ENCODE measurements around the gene NAV2.
"Not testable (repeated sequence)": the region's sequence is repeated elsewhere in the genome, so short reads cannot be mapped to it uniquely, and the experiment has no call there.

NAV2 gene

DNA sequence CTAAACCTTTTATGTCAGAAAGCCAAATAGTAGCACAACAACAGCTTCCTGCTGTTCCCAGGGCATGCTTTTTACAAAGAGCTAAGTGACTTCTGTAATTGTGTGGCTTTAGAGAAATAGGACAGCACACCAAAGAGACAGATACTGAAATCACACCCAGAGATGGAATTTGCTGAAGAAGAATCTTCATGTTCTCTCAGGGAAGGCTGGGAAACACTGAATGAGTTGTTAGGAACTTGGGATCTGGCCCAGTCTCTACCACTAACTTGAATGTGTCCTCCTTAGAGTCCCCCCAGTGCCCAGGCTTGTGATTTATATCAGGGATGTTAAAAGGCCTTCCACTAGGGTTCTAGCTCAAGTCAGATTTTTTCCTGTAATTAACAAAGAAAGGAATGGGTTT is 272.5 kb downstream of the NAV2 start:
- DNase-seq, result no peak

DNA sequence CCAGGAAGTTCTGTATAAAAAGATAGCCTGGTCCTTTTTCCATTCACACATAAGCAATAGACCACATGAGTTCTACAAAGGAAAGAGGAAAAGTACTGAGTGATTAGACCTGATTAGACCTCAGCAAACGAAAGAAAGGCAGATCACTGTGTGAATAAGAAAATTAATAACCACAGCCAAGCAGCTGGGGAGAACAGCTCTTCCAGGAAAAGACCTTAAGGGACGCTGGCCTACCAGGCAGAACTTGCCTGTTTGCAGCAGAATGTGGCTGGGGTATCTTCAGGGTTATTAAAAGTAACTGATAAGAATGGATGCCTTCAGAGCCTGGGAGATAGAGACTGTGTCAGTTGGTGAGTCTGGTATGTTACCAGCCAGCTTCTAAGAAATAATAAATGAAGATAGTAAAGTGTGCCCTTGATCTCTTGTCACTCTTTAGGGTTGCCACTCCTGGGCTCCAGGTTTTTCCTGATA is 274.7 kb downstream of the NAV2 start:
- no peak for DNase-seq

DNA sequence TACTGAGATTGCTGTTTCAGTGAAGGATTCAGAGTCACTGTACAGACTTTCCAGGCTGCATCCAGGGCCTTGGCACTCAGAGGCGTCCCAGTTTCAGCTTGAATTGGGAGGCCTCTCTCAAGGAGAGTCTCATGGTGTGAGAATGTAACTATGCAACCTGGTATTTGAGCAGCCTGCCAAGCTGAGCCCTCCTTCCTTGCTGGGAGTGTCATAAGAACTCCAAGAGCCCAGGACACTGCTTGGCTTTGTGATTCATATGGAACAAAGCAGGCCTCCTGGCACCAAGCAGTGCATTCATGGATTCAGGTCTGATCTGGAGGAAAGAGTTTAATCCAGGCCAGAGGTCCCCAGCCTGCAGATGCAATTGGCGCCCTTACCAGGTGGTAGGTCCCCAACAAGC is 276.0 kb downstream of the NAV2 start:
- no peak for DNase-seq

DNA sequence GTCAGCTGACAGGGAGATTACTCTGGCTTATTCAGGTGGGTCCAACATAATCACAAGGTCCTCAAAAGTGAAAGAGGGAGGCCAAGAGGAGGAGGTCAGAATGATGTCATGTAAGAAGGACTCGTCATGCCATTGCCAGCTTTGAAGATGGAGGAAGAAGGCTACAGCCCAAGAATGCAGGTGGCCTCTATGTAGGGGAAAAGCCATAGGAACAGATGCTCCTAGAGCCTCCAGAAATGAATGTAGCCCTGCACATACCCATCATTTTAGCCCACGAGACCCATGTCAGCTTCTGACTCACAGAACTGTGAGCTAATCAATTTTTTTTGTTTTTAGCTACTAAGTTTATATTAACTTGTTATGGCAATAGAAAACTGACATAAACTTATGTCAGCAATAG is 276.6 kb downstream of the NAV2 start:
- DNase-seq, result no peak

DNA sequence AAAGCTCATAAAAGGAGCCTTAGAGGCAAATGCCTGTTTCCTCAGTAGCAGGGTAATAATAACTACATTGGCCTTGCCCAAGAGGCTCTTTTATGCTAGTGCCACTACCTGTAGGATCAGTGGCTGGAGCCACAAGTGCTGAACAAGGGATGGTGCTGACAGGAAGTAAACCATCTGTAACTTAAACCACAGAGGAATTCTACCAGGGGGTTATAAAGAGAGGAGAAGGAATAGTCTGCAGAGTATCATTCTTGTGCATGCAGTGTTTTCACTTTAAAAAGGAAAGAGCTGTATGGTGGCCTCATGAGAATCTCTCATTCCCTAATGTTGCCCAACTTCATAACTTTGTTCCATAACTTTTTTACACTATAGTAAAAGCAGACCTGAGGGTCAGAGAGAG is 279.5 kb downstream of the NAV2 start:
- DNase-seq, result no peak

DNA sequence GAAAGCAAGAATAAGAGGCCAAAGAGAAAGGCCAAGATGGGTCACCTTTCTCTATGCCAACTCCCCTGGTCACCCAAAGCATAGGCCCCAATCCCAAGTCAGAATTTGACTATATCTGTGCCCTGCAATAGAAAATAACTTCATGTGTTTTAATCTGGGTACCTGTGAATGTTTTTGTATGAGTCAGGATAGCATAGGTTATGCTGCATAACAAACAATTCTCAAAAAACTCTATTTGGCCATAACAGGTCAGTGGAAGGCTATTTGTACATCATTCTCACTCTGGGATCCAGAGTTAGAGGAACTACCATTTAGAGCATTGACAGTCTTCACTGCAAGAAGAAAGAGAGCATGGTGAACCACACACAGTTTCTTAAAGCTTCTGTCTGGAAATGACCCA is 280.4 kb downstream of the NAV2 start:
- DNase-seq, result no peak

DNA sequence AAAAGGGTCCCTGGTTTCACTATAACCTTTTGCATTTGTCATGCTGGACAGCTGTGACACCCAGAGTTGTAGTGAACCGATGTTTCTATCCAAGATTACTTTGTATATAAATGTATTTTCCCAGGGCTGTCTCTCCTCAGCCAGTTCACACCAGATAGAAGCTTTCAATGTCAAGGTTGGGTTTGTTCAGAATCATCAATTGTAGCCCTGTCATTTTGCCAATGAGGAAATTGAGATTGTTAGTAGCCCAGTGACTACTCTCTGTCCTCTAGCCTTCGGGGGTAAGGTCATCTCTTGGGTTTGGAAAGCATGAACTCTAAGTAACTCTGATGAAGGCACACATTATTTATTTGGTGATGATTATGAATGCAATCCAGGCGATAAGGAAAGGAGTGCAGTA is 282.0 kb downstream of the NAV2 start:
- no peak for DNase-seq

DNA sequence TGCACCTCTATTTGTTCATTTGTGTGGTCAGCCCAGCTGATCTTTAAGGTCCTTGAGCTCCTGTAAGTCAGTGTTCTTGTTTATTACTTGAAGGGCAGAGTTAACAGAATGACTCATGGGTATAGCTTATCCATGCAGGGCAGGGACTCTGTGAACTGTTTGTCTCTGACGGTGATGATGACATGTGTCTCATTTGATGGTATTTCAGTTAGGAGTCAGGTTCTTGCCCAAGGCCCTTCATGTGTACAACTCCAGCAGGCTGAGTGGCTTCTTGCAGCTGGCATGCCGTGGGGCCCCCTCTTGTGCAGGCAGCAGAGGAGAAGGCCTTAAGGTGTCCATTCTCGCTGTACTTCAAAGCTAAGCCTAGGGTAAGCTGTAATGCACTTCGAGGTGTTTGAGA is 282.5 kb downstream of the NAV2 start:
- DNase-seq, result no peak

DNA sequence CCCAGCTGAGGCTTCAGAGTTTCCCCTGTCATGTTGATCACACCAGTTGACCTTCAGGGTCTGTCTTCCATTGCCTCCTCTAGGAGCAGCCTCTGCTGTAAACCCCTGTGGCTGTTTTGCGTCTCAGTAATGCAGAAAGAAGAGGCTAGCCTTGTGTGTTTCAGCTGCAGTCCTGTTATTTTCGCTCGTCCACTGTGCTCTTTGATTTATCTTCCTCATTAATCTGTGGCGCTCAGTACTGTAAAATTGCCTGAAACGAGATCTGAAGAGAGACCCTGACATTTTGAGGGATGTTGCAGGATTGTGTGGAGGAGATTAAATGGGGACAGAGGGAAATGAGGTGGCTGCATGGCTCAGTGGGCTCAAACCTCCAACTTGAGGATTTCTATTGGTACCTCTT is 283.9 kb downstream of the NAV2 start:
- DNase-seq, result no peak

DNA sequence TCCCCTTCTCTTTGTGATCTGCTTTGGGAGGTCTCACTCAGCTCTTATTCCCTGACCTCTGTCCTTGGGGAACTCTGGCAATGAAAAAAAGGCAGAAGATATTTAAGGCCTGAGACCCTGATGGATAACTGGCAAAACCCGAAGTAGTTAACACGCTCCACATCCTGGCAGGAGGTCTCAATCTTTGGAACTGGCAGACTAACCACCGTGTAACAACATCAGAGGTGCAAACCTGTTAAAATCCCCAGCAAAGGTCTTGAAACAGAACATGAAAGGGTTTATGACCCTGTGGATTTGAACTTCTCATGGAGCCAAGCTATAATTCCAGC is 287.3 kb downstream of the NAV2 start:
- DNase-seq, result no peak

DNA sequence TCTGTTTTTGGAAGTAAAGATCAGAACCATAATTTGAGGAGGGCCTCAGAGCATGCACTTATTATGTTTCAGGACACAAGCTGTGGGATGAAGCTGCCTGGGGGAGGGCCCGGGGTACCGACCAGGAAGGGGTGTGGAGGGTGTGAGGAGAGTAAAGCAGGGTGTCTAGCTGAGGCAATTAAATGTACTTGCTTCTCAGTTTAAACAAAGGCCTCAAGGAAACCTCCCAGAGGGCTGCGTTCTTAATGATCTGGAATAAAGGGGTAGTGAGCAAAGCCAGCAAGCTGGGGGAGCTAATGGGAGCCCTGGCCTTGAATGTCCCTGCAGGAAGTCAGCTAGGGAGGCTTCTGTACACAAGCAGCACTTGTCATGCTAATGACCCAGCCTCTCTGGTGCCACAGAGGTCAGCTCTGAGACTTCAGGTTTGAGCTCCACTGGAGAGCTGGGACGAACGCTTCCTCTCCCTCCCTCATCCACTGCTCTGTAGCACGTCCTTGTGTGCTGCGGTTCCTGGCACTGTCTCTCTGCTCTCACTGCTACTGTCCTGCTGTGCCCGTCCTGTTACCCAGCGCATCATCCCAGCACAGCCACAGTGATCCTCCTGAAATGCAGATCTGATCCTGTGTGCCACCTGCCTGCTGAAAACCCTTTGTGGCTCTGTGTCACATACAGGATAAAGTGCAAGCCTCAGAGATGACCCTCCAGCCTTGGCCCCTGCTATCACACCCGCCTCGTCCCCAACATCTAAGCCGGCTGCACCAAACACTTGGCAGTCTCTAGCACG is 287.9 kb downstream of the NAV2 start:
- no peak for DNase-seq

DNA sequence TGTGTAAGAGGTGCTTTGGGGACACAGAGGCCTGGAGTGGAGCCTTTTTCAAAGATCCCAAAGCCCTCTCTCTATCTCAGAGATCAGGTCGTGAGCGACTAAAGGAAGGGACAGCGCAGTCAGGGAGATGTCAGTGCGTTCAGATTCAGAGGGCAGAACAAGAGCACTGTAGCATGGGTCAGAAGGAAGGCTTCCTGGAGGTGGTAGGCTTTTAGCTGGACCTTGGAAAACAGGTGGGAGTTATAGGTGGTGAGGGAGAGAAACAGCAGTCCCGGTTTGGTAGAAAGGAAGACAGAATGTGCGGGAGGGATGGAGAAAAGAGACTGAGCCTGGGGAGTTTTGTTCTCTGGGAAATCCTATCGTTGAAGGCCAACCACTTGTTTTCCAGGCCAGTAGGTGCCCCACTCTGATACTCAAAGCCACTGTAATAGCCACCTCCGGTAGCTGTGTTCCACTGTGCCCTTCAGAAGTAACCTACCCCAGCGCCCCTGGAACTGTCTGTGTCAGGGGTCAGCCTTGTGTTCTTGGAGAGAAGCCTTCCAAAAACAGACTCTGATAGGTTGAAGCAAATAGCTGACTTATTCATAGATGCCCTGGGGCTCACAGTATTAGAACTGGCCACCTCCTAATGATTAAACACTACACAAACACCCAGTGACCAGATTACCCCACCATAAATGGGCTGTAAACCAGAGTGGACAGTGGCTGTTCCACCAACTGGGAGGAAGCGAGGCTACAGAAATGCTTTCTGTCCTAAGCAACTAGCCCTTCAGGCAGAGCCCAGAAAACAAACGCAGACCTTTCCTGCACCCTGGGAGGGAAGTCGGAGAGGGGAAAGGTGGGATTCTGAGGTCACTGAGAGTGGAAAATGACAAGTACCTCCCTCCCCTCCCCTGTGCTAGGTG is 289.9 kb downstream of the NAV2 start:
- no peak for DNase-seq

DNA sequence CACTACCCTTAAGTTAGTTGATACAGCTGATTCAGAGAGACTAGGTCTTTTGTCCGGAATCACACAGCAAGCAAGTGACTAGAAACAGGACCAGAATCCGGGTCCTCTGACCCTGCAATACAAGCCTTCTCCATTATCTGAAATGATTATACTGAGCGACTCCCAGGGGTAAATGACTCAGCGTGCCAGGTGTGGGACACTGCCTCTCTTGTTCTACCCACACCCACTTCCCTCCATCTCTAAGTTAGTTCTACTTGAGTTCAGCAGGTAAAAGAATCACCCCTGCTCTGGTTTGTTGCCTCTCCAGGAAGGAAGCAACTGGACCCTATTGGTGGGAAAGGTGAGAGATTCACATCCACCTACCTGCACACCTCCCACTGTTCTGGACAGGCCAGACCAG is 290.7 kb downstream of the NAV2 start:
- no peak for DNase-seq

DNA sequence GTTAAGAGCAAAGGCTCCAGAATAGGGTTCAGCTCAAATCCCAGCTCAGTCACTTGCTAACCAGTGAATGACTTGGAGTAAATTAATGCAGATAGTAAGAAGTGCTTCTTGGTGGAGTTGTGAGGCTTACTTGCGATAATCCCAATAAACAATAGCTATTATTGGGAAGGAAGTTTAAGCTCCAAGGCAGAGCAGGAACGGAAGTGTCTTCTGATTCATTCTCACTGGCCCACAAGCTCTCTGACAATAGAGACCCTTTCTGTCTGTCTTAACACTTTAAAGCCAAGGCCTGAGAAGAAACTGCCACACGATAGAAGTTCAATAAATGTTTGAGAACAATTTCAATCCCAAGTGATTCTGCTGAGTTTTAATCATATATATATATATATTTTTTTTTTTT is 292.2 kb downstream of the NAV2 start:
- no peak for DNase-seq

DNA sequence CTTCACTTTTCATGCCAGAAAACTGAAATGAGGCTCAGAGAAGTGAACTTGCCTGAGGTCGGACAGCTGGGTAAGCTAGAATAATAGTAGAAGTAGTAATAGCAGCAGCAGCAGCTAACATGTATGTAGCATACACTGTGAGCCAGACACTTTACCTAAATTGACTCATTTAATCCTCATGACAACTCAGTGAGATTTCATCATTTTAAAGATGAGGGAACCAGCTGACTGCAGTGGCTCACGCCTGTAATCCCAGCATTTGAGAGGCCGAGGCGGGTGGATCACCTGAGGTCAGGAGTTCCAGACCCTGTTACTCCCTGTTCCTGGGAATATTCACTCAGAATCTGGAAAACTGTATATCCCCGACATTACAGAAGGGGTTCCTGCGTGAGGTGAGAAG is 293.1 kb downstream of the NAV2 start:
- no peak for DNase-seq

DNA sequence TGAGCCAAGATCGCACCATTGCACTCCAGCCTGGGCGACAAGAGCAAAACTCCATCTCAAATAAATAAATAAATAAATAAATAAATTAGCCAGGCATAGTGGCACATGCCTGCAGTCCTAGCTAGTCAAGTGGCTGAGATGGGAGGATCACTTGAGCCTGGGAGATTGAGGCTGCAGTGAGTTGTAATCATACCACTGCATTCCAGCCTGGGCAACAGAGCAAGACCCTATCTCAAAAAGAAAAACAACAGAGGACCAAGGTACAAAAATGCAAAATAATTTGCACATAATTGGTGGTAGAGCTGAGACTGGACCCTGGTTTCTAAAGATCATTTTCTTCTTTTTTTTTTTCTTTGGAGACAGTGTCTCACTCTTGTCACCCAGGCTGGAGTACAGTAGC is 294.0 kb downstream of the NAV2 start:
- not testable (repeated sequence) for DNase-seq

DNA sequence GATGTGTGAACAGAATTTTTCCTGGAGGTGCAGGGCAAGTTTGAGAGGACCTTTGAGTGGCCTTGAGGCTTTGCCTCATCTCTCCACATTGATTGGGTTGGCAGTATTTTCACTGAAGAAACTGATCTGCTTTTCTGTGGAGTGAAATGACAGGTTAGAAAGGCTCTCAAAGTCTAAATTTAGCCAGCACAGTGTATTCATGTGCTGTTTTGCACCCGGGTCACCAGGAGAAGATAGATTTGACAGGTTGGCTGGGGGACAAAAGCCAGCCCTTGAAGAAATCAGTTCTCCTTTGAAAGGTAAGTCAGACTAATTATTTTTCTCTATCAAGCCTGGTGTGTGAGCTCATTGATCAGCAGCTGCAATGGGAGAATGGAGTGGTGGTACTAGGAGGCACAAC is 294.7 kb downstream of the NAV2 start:
- no peak for DNase-seq

DNA sequence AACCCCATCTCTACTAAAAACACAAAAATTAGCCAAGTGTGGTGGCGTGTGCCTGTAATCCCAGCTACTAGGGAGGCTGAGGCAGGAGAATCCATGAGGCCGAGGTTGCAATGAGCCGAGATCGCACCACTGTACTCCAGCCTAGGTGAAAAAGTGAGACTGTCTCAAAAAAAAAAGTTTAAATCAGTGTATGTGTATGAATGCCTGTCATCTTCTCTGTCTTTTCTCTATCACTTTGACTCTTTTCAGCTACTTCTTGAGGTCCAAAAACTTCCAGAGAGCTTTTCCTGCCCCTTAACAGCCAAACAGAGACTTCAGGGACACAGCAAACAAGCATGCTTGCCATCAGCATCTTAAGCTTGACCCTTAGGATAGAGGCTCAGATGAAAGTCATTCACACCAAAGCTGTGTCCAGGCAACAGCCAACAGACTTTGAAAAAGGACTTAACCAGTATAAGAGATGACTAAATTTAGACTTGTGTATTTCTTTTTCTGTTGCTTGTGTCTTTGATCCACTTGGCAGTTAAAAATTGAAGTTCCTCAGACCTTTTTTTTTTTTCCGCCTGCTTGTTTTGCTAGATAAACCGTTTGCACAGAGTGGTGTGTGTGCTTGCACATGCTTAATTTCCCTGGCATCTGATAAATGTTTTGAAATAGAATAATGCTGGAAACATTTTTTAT is 295.7 kb downstream of the NAV2 start:
- no peak for DNase-seq

DNA sequence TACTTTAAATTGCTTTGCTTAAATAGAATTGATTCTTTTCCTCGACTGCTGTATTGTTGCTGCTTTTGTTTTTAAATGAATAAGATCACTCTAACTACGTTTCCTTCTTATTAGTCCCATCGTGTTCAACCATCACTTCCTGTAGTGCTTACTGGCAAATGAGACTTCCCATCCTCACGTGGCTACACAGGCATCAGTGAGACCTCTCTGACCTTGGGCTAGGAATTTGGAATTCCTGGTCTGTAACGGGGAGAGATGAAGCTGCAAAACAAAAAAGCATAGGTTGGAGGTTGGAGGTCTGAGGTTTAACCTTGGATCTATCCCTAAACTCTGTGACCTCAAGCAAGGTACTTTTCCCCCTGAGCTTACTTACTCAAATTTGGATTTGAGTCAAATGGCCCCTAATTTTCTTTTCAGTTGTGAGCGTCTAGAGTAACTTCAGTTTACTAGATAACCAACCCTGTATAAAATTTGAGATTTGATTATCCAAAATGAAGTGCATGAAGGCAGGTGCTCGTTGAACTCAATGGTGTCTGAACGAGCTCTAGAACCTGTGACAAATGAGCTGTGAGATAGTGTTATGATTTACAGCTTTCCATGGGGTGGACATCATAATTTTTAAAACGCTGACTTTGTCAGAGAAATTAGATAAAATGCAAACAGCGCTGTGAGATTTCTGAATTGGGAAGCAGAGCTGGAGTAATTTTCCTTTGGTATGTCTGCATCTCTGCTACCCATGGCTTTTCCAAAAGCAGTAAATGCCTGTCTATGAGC is 296.4 kb downstream of the NAV2 start:
- DNase-seq, result no peak

DNA sequence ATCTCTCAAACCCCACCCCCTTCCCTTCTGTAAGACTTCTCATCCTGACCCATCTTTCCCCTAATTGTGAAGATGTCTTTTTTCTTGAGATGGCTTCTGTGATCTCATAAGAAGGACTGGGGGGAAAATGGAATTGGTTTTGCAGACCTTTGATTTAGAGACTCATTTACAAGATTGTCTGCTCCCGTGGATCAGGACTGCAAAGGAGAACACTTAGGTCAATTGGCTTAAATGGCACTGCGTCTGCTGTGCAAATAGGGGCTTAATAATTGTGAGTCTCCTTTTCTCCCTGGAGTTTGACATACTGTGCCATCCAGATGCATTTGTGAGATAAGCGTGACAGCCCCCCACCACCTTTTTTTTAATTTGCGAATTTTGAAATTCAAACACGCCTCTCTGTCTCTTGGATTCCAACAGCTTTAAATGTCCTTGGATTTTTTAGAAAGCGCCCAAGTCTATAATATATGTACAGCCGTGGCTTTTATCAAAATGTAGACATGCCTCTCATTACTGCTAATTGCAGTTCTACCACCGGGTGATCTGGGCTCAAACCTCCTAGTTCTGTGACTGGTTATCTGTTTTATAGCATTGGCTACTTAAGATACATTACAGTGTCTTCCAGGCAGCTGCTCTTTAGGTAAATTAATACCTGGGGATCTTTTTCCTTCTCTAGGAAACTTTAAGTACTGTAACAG is 297.7 kb downstream of the NAV2 start:
- DNase-seq, result no peak

DNA sequence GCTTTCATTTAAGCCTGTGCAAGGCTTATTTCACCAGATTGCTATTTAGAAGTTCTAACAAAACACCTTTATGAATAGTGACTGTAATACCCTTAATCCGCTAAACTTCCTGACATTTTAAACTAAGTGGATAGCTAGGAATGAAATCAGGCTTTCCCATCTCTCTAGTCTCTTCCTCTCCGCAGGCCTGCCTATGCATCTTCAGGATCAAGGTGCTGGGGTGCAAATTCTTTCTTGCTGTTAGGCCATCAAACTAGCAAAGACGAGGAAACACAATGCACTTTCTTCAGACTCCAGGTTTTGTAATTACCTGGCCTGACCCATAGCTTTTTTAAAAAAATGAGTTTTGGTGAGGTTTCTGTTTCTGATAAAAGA is 298.2 kb downstream of the NAV2 start:
- DNase-seq, result no peak

DNA sequence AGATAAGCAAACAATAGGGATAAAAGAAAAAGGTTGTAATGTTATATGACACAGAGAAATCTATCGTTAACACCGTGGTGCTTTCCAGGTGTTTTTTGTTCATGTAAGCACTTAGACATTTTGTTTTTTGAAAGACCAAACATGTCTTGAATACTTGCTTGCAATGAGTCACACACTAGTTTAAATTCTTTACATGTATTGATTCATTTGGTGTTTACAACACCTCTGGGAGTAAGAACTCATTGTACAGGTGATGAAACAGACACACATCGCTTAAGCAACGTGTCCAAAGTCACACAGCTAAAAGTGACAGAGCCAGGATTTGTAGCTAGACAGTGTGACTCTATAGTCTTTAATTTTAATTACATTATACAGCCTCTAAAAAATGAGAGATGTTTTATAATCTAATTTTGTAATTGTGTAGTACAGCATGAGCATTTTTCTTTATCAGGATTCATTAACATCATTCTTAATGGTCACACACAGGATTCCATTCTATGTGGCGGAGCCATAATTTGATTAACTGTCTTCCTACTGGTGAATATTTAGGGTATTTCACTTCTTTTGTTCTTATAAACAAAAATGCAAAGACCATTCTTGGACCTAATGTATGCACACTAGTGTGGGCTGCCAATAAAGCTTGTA is 298.8 kb downstream of the NAV2 start:
- DNase-seq, result no peak

Data from NCI-H226 (cell line).